Measurements from ENCODE around the gene TBCCD1. TPM values are rescaled to one million over a fixed set of nuclear protein-coding genes. Genes with fewer than 3 reads are reported as not detected.

The TBCCD1 gene
- total and polyA plus RNA-seq, 2 experiments from 2014 or later: 5.8 to 16.7 TPM

DNA sequence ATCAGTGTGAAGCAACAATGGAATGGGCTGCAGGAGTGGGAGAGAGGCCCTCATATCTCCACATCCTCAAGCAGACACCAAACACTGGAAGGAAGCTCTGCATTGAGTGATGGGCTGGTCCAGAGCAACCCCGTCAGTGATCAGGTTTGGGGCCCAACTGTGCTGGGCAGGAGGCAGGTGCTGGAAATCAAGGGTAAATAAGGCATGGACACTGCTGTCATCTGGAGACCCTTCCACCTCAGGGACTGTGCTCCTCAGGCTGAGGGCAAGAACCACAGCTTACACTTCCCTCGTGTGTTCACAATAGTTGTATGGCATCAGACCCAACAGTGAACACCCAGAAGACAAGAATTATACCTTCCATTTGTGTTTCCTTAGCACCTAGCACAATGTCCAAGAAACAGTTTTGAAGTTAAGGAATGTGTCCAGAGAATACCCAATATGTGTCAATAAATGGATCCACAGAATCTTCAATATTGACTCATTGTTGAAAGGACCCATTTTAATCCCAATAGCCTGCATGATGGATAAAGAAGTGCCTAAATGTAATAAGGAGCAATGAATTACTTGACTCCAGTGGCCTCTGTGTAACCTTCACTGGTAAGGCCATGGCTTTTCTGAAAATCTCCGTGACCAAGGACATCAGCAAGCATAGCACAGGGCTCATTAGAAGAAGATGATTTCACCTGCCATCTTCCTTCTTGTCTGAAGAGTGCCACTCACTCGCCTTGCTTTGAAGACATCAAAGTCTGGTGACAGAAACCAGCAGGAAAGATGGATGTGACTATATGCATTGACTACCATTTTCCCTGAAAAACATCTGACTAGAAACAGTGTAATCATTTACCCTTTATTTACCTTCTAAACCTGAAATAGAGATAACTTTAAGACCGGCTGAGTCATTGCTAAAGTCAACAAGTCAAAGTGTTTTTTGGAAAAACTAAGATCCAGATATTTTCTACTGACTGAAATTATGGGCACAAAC is 38.7 kb upstream of the TBCCD1 start (continued):
- TF ChIP-seq ZNF114 (CRISPR knock-in tag; IDR thresholded peaks at IDR 0.05) (no peak), ZNF331 (CRISPR knock-in tag; IDR thresholded peaks at IDR 0.05; ENCODE audit: low read depth) (no peak), POLR2AphosphoS5 (IDR thresholded peaks at IDR 0.05; ENCODE audit: low read depth) (no peak), EZH2 (IDR thresholded peaks at IDR 0.05; ENCODE audit: low read depth, unreplicated experiment) (no peak), STAT1 (IDR thresholded peaks at IDR 0.05; ENCODE audit: unreplicated experiment) (no peak), EZH2phosphoT487 (IDR thresholded peaks at IDR 0.05; ENCODE audit: unreplicated experiment) (no peak), NANOG (IDR thresholded peaks at IDR 0.05; ENCODE audit: borderline replicate concordance) (no peak), CREB1 (CRISPR knock-in tag; IDR thresholded peaks at IDR 0.05; ENCODE audit: low read depth) (no peak)
- TF ChIP-seq, protein P1, sequence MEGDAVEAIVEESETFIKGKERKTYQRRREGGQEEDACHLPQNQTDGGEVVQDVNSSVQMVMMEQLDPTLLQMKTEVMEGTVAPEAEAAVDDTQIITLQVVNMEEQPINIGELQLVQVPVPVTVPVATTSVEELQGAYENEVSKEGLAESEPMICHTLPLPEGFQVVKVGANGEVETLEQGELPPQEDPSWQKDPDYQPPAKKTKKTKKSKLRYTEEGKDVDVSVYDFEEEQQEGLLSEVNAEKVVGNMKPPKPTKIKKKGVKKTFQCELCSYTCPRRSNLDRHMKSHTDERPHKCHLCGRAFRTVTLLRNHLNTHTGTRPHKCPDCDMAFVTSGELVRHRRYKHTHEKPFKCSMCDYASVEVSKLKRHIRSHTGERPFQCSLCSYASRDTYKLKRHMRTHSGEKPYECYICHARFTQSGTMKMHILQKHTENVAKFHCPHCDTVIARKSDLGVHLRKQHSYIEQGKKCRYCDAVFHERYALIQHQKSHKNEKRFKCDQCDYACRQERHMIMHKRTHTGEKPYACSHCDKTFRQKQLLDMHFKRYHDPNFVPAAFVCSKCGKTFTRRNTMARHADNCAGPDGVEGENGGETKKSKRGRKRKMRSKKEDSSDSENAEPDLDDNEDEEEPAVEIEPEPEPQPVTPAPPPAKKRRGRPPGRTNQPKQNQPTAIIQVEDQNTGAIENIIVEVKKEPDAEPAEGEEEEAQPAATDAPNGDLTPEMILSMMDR (conservative IDR thresholded peaks at IDR 0.05; ENCODE audit: low read depth in 2 of 2): no peak
- TF ChIP-seq, protein P2, sequence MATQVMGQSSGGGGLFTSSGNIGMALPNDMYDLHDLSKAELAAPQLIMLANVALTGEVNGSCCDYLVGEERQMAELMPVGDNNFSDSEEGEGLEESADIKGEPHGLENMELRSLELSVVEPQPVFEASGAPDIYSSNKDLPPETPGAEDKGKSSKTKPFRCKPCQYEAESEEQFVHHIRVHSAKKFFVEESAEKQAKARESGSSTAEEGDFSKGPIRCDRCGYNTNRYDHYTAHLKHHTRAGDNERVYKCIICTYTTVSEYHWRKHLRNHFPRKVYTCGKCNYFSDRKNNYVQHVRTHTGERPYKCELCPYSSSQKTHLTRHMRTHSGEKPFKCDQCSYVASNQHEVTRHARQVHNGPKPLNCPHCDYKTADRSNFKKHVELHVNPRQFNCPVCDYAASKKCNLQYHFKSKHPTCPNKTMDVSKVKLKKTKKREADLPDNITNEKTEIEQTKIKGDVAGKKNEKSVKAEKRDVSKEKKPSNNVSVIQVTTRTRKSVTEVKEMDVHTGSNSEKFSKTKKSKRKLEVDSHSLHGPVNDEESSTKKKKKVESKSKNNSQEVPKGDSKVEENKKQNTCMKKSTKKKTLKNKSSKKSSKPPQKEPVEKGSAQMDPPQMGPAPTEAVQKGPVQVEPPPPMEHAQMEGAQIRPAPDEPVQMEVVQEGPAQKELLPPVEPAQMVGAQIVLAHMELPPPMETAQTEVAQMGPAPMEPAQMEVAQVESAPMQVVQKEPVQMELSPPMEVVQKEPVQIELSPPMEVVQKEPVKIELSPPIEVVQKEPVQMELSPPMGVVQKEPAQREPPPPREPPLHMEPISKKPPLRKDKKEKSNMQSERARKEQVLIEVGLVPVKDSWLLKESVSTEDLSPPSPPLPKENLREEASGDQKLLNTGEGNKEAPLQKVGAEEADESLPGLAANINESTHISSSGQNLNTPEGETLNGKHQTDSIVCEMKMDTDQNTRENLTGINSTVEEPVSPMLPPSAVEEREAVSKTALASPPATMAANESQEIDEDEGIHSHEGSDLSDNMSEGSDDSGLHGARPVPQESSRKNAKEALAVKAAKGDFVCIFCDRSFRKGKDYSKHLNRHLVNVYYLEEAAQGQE (IDR thresholded peaks at IDR 0.05; ENCODE audit: unreplicated experiment): no peak
- TF ChIP-seq, protein P3, sequence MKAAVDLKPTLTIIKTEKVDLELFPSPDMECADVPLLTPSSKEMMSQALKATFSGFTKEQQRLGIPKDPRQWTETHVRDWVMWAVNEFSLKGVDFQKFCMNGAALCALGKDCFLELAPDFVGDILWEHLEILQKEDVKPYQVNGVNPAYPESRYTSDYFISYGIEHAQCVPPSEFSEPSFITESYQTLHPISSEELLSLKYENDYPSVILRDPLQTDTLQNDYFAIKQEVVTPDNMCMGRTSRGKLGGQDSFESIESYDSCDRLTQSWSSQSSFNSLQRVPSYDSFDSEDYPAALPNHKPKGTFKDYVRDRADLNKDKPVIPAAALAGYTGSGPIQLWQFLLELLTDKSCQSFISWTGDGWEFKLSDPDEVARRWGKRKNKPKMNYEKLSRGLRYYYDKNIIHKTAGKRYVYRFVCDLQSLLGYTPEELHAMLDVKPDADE (IDR thresholded peaks at IDR 0.05): no peak

DNA sequence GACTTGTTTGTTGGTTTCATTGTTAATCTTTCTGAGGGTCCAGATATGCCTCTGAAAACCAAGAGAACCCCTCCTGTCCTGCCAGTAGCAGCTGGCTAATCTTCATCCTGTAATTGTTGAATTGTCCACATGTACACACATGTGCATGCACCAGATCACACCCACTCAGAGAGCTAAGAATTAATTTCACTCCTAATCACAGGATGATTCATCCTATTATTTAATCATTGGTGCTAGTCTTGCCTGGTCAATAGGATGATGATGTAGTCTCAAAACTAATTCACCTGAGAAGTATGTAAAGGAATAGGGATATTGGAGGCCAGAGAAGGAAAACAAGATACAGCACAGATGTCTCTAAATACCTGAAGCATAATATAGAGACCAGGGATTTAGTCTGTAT is 37.9 kb upstream of the TBCCD1 start:
- H3K4me1 ChIP-seq (ENCODE audit: insufficient read depth): no peaks in the 10 kb centered on the region
- H3K79me2 ChIP-seq (replicated peaks; ENCODE audit: insufficient read depth): no peaks in the 10 kb centered on the region
- ATAC-seq: no peak
- H2AFZ ChIP-seq: no peak overlapping the region
- peaks cover 3% of the 10 kb centered on the region; the same call in 1 of the 3 replicates for H3K4me1 Mint-ChIP-seq
- H3K36me3 ChIP-seq (ENCODE audit: insufficient read depth): no peaks in the 10 kb centered on the region
- H3K27me3 ChIP-seq (ENCODE audit: insufficient read depth): no peaks in the 10 kb centered on the region
- H3F3A ChIP-seq (replicated peaks; ENCODE audit: low read depth): no peaks in the 10 kb centered on the region
- H3K4me3 Mint-ChIP-seq: no peak overlapping the region
- no peaks in the 10 kb centered on the region for H3K9me2 ChIP-seq (ENCODE audit: insufficient read depth)
- no peak overlapping the region for H3K4me3 ChIP-seq
- H3K4me2 ChIP-seq: no peak overlapping the region
- H3K27me3 Mint-ChIP-seq (ENCODE audit: insufficient read depth, low read depth, poor library complexity): no peaks in the 10 kb centered on the region
- no peaks in the 10 kb centered on the region for H4K20me1 ChIP-seq (replicated peaks; ENCODE audit: insufficient read depth)
- DNase-seq (ENCODE audit: low spot score): no peak
- no peaks in the 10 kb centered on the region for H3K9me3 Mint-ChIP-seq
- no peaks in the 10 kb centered on the region for H3K36me3 Mint-ChIP-seq (ENCODE audit: low read depth)
- no peak overlapping the region for H3K27ac ChIP-seq (ENCODE audit: low read depth)
- H3K27ac Mint-ChIP-seq: no peak overlapping the region
- TF ChIP-seq, protein P2 (IDR thresholded peaks at IDR 0.05; ENCODE audit: unreplicated experiment): no peak
- TF ChIP-seq EZH2 (IDR thresholded peaks at IDR 0.05; ENCODE audit: low read depth, unreplicated experiment) (no peak), STAT1 (IDR thresholded peaks at IDR 0.05; ENCODE audit: unreplicated experiment) (no peak), ZNF331 (CRISPR knock-in tag; IDR thresholded peaks at IDR 0.05; ENCODE audit: low read depth) (no peak), POLR2AphosphoS5 (IDR thresholded peaks at IDR 0.05; ENCODE audit: low read depth) (no peak), NANOG (IDR thresholded peaks at IDR 0.05; ENCODE audit: borderline replicate concordance) (no peak), ZNF114 (CRISPR knock-in tag; IDR thresholded peaks at IDR 0.05) (no peak)
- TF ChIP-seq, protein P1 (conservative IDR thresholded peaks at IDR 0.05; ENCODE audit: low read depth in 2 of 2): no peak

All from GM23338 (cell line).